Non-pigmented ciliary epithelial cell (primary cell): ENCODE data around the gene GHITM.
A peak's percentile ranks its signal among the peaks of the same experiment; 100 is the strongest.
"Not testable (repeated sequence)": the region's sequence is repeated elsewhere in the genome, so short reads cannot be mapped to it uniquely, and the experiment has no call there.

Source experiments
- DNase-seq: peaks from one replicate; pipeline ENCODE4 v3.0.0-alpha.2; 2010; ENCODE audit warnings: low read depth

The GHITM gene, protein sequence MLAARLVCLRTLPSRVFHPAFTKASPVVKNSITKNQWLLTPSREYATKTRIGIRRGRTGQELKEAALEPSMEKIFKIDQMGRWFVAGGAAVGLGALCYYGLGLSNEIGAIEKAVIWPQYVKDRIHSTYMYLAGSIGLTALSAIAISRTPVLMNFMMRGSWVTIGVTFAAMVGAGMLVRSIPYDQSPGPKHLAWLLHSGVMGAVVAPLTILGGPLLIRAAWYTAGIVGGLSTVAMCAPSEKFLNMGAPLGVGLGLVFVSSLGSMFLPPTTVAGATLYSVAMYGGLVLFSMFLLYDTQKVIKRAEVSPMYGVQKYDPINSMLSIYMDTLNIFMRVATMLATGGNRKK

GRCh38 chr10:84139126-84140035 is at the start of gene GHITM:
GHITM (plus strand) TSS chr10:84139509; CDS start chr10:84141501, 1,992 bp downstream.
- peak; percentile 93 for DNase-seq

- no peak for DNase-seq
These were observed 43.4 kb upstream of the GHITM start for GRCh38 chr10:84095811-84096497.

- peak; percentile 5 for DNase-seq
These were observed 41.4 kb upstream of the GHITM start for GRCh38 chr10:84097787-84098353.

DNA sequence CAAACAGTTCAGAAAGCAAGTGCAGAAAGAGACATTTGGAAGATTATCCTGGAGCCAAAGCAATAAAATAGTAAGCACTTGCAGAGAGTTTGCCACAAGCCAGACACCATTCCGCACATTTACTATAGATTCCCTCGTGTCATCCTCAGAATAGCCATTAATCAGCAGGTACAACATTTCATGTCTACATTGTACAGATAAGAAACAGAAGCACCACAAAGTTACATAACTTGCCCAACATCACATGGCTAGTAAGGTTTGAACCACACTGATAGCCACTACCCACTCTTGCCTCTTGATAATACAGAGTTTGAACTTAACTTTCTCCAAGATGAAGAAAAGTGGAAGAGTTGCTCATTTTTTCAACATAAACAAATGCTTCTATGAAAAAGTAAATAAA is 40.6 kb upstream of the GHITM start:
- no peak for DNase-seq

- no peak for DNase-seq
These were observed 38.3 kb upstream of the GHITM start for GRCh38 chr10:84101042-84101441.

DNA sequence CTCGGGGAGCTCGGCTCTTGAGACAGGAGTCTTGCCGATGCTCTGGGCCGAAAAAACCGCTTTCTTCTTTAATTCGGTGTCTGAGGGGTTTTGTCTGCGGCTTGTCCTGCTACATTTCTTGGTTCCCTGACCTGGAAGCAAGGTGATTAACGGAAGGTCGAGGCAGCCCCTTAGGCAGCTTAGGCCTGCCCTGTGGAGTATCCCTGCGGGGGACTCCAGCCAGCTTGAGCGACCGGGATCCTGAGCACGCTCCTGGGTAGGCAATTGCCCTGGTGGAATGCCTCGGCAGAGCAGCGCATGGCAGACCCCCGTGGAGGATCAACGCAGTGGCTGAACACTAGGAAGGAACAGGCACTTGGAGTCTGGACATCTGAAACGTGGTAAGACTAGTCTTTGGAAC is 30.5 kb upstream of the GHITM start:
- no peak for DNase-seq

DNA sequence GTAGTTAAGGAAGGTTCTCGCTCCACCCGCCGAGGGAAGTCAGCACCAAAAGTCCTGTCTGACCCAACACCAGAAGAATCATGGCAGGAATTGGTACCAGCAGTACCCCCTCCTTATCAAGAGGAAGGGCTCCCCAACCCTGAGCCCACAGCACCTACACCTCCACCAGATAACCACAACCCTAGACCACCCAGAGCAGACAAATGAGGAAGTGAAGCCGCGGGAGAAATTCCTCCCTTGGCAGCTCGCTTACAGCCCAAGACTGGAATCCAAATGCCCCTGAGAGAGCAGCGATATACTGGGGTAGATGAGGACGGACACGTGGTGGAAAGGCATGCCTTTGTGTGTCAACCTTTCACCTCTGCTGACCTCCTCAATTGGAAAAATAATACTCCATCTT is 29.5 kb upstream of the GHITM start:
- not testable (repeated sequence) for DNase-seq

DNA sequence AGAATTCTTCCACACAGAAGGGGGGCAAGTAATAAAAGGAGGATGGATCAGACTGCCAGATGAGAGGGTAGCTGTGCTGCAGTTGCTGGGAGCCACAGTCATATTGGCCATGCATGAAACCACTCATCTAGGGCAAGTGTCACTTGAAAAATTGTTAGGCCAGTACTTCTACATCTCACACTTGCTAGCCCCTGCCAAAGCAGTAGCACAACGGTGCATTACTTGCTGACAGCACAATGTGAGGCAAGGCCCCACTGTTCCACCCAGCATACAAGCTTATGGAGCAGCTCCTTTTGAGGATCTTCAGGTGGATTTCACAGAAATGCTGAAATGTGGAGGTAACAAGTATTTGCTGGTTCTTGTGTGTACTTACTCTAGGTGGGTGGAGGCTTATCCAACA is 25.8 kb upstream of the GHITM start:
- DNase-seq: not testable (repeated sequence)

- no peak for DNase-seq
These were observed 25.1 kb upstream of the GHITM start for GRCh38 chr10:84114088-84114667.

DNA sequence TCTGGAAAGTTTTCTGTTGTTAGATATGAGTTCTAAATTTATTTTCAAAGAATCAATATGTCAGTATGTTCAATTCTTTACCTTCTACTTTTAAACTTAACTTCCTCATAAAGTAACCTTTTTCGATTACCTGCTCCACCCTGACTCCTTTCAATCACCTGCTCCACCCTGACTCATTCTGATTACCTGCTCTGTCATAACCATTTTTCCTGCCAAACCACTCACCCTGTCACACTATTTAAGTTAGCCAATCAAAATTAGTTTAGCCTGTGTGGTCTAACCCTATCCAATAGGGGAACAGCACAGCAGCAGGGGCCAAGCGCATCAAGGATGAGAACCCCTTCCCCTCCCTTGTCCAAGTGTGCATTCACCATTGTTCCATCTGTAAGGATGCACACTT is 22.1 kb upstream of the GHITM start:
- not testable (repeated sequence) for DNase-seq

DNA sequence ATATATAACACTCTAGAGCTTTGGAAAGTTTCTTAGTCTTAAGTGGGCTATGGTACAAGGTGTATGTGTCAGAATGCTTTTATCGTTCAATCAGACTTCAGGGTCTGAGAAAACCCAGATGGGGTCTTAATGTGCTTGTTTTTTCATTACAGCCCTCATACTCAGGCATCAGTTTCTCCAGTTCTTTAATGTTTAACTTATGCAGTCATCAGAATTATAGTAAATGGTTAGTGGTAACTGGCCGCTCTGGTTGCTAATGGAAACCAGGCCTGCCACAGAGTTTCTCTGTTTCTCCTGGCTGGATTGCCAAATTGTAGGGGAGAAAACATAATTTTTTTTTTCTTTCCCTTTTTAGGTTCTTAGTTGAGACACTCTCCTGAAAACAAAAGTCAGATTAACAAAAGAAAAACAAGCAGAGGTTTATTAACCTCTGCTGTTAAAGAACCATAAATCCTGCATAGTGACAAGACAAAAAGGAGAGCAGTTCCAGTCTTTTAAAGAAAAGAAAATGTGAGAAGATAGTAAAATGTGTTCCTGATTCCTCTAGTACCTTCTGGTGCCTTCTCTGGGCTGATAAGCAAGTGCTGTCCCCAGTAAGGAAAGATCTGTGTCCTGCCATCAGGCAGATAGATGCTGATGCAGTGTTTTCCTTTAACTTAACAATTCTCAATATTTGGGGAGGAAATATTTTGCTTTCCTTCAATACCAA is 21.5 kb upstream of the GHITM start:
- DNase-seq: no peak

DNA sequence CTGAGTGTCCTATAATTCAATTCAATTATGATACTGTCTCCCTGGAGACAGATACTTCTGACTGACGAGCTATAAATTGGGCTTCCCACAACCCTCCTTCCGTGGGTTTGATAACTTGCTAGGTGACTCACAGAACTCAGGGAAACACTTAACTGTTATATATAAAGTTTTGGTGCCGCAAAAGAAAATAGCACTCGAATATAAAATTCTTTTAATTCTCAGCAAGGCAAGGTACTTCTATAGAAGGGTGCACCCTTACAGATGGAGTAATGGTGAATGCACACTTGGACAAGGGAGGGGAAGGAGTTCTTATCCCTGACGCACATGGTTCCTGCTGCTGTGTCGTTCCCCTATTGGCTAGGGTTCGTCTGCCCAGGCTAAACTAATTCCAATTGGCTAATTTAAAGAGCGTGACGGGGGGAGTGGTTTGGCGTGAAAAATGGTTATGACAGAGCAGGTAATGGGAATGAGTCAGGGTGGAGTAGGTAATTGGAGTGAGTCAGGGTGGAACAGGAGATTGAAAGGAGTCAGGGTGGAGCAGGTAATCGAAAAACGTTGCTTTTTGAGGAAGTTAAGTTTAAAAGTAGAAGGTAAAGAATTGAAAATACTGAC is 20.8 kb upstream of the GHITM start:
- no peak for DNase-seq

- DNase-seq: no peak
These were observed 15.9 kb upstream of the GHITM start for GRCh38 chr10:84123362-84123761.

DNA sequence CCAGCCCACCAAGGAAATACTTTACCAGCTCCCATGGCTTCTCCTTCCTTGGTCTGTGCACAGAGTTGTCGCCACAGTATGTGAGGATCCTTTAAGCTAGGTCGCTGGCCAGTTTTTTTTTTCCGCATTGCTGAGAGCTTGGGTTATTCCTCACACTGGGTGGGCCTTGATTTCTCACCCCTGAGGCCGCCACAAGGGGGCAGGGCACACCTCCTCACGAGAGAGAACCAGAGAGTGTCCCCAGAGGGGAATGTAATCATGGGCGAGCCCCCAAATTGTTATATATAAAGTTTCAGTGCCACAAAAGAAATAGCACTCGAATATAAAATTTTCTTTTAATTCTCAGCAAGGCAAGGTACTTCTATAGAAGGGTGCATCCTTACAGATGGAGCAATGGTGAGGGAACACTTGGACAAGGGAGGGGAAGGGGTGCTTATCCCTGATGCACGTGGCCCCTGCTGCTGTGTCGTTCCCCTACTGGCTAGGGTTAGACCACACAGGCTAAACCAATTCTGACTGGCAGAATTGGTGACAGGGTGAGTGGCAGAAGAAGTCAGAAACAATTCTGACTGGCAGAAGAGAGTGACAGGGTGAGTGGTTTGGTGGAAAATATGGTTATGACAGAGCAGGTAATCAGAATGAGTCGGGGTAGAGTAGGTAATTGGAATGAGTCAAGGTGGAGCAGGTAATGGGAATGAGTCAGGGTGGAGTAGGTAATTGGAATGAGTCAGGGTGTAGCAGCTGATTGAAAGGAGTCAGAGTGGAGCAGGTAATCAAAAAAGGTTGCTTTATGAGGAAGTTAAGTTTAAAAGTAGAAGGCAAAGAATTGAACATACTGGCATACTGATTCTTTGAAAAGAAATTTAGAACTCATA is 13.2 kb upstream of the GHITM start:
- not testable (repeated sequence) for DNase-seq

DNA sequence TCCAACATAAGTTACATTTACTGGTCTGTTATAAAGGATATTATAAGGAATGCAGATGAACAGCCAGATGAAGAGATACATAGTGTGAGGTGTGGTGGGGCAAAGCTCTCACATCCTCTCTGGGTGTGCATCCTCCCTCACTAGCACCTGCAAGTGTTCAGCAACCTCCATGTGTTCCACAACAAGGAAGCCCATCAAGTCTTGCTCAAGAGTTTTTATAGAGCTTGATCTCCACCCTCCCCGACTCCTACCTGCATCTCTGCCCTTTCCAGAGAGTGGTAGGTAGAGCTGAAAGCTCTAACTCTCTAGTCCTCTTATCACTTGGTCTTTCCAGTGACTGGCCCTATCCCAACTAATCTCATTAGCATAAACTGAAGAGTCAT is 12.5 kb upstream of the GHITM start:
- no peak for DNase-seq

- DNase-seq: no peak
These were observed 3.5 kb upstream of the GHITM start for GRCh38 chr10:84135836-84136235.

GRCh38 chr10:84137811-84138210 is 1.5 kb upstream of the GHITM start:
- DNase-seq: no peak

DNA sequence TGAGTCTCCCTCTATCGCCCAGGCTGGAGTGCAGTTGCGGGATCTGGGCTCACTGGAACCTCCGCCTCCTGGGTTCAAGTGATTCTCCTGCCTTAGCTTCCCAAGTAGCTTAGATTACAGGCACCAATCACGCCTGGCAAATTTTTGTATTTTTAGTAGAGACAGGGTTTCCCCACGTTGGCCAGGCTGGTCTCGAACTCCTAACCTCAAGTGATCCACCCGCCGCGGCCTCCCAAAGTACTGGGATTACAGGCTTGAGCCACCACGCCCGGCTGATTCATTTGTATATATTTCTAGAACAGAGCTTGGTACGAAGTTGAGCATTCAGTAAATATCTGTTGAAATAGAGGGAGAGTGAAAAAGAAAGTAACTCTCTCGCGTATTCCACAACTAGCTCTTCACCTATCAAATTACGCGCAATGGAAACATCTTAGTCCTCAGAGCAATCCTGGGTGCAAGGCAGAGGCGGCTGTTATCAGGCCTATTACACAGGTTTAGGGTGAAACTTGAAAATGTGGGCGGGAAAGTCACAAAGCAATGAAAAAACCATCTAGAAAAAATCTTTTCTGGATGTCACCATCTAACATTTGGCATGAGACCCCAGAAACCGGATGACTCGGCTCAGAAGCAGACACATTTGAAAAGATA is 707 bp upstream of the GHITM start:
- DNase-seq: no peak

DNA sequence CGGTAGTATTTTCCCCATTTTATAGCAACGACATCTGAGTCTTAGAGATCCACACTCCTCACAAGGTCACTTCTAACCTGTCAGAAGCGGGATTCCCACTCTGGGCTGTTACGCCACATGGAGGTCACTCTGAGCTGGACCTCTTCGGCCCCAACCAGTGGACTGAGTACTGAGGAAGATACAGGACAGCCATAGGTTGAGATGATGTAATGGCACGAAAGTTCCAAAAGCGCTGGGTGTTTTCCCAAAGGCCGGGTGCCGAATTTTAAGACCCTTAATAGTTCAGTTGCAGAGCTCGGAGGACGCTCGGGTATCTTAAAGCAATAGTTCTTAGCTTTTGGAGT is 699 bp downstream of the GHITM start:
- no peak for DNase-seq
